NCI-H510A treated with DMSO at 0.1 percent for 48 hours (cell line): Measurements from ENCODE around the gene SMARCC1.

ENCODE experiments used
- DNase-seq: peaks from one replicate; lab custom pipeline; 2025; lab: John Stamatoyannopoulos, UW

The SMARCC1 gene

GRCh38 chr3:47541583-47542108 lies 240.0 kb downstream of the SMARCC1 start:
- no peak for DNase-seq

GRCh38 chr3:47540281-47540680 lies 241.4 kb downstream of the SMARCC1 start:
- no peak for DNase-seq

GRCh38 chr3:47536967-47537366 lies 244.7 kb downstream of the SMARCC1 start:
- no peak for DNase-seq

- DNase-seq, result no peak
These were observed 245.3 kb downstream of the SMARCC1 start for GRCh38 chr3:47536221-47536891.
